Stromal cell of bone marrow (primary cell): Measurements from ENCODE around the gene ATG10.
A peak's percentile ranks its signal among the peaks of the same experiment; 100 is the strongest.
"Not testable (repeated sequence)": the region's sequence is repeated elsewhere in the genome, so short reads cannot be mapped to it uniquely, and the experiment has no call there.

Experiments used
- DNase-seq: peaks from one replicate; pipeline ENCODE4 v3.0.0-alpha.2; 2012; ENCODE audit warnings: low read depth

ATG10 gene

GRCh38 chr5:81982172-81982685 is 10.4 kb downstream of the ATG10 start:
- not testable (repeated sequence) for DNase-seq

DNA sequence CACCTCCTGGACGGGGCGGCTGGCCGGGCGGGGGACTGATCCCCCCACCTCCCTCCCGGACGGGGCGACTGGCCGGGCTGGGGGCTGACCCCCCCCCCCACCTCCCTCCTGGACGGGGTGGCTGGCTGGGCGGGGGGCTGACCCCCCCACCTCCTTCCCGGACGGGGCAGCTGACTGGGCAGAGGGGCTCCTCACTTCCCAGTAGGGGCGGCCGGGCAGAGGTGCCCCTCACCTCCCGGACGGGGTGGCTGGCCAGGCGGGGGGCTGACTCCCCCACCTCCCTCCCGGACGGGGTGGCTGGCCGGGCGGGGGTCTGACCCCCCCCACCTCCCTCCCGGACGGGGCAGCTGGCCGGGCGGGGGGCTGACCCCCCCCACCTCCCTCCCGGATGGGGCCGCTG is 11.3 kb downstream of the ATG10 start:
- DNase-seq: not testable (repeated sequence)

GRCh38 chr5:81983563-81983962 is 11.7 kb downstream of the ATG10 start:
- DNase-seq: not testable (repeated sequence)

DNA sequence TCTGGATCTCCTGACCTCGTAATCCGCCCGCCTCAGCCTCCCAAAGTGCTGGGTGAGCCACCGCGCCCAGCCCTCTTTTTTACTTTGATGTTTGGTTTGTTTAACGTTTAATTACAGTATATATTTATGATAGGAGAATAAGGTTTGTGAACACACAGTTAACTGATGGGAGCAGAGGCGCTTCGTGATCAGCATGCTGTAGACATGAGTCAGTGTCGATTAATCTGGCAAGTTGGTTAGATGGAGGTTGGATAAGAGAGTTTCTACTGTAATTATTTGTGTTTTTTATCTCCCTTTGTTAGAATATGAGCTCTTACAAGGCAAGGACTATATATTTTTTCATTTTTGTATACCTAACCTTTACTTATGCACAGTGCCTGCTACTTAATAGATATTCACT is 14.3 kb downstream of the ATG10 start:
- DNase-seq: no peak

- no peak for DNase-seq
Observed at GRCh38 chr5:81989204-81989603, 17.4 kb downstream of the ATG10 start.

DNA sequence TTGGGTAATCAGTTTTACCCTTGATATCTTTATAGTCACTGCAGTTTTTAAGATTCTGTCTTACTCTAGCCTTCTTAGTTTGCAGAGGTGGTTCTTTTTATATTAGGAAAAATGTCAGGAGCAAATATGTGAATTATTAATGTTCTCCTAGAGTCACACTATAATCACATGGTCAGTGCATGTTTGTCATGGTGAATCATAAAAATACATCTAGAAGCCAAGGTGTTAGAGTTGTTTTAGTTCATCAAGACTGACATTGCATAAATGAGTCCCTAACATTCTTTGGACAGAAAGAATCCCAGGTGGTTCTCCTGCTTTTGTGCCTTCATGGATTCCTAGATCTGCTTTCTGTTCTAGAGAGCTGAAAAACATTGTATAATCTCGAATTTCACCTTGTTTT is 22.9 kb downstream of the ATG10 start:
- no peak for DNase-seq

GRCh38 chr5:81995407-81995806 is 23.6 kb downstream of the ATG10 start:
- DNase-seq: no peak

DNA sequence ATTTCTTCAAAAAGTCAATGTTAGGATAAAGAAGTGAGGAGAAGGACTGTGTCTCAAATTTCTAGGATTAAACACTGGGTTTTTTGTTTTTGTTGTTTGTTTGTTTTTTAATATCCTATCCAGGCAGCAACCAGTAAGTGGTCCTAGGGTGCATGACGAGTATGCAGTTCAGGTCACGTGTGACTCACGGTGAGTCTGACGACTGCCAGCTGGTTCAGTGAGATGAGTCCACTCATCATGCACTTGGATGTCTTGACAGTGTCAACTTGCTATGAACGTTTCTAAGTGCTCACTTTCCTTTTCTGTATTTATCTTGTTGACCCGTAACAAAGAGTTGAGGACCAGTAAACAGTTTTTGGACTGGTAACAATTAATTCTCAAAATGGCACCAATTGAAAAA is 32.7 kb downstream of the ATG10 start:
- DNase-seq: peak; percentile 13

GRCh38 chr5:82009869-82010268 is 38.0 kb downstream of the ATG10 start:
- not testable (repeated sequence) for DNase-seq

GRCh38 chr5:82010696-82011095 is 38.9 kb downstream of the ATG10 start:
- DNase-seq: no peak

- peak; percentile 59 for DNase-seq
Observed at GRCh38 chr5:82011761-82012160, 39.9 kb downstream of the ATG10 start.

- not testable (repeated sequence) for DNase-seq
Observed at GRCh38 chr5:82014644-82015043, 42.8 kb downstream of the ATG10 start.

DNA sequence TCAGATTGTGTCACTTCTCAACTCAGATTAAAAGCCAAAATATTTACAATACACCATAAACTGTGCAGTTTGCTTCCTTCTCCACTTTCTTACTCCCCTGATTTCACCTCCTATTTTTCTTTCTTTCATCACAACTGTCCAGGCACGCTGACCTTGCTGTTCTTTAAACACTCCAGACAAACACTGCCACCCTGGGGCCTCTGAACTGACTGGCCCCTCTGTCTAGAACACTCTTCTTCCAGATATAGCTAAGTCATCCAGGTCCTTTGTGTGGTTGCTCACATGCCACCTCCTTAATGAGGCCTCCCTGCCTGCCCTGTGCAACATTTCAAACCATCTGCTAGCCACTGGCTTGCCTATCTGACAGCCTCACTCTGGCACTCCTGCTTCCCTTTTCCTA is 46.6 kb downstream of the ATG10 start:
- DNase-seq: no peak

DNA sequence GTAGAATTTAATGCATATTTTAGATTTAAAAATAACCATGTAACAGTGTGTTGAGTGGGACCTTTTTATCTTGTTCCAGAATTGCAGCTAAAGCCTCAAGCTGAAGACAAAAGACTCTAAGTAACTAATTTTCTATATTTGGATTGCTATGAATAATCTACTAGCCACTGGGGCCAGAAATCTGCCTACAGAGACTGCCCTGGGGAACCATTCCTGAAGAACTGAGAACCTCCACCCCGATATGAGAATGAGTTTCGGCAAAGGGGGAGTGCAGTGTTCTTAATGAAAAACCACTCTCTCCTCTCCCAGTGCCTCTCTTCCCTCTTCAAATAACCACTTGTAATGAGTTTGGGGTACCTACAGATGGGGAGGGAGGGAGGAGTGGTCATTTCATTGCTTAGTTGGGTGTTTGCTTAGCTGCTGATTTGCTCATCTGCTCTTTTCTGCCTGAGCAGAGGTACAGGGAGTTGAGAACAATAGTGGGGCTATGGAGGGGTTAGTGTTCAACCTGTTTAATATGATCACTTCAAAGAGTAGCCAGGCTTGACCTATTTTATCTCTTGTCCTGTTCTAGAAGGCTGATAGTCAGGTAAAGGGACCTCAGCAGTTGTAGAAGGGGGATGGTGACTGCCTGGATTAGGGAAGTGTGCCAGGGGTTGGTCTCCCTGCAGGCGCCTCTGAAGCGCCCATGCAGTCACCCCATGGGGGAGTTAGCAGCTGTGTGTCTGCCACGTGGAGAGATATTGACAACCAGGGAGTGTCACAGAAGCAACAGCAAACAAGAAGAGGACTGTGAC is 47.7 kb downstream of the ATG10 start:
- peak; percentile 1 for DNase-seq

DNA sequence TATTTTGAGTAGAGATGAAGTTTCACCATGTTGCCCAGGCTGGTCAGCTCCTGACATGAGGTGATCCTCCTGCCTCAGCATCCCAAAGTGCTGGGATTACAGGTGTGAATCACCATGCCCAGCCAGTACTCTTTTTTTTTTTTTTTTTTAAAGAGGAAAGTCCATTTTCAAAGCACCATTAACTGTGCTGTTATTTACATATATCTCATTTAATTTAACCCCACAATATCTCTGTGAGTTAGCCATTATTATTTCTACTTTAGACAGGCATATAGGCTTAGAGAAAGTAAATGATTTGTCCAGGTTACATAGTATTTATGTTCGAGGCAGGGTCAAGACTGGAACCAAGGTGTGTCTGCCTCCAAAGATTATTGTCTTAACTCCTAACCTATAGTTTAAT is 50.7 kb downstream of the ATG10 start:
- no peak for DNase-seq

GRCh38 chr5:82023644-82024043 is 51.8 kb downstream of the ATG10 start:
- no peak for DNase-seq

DNA sequence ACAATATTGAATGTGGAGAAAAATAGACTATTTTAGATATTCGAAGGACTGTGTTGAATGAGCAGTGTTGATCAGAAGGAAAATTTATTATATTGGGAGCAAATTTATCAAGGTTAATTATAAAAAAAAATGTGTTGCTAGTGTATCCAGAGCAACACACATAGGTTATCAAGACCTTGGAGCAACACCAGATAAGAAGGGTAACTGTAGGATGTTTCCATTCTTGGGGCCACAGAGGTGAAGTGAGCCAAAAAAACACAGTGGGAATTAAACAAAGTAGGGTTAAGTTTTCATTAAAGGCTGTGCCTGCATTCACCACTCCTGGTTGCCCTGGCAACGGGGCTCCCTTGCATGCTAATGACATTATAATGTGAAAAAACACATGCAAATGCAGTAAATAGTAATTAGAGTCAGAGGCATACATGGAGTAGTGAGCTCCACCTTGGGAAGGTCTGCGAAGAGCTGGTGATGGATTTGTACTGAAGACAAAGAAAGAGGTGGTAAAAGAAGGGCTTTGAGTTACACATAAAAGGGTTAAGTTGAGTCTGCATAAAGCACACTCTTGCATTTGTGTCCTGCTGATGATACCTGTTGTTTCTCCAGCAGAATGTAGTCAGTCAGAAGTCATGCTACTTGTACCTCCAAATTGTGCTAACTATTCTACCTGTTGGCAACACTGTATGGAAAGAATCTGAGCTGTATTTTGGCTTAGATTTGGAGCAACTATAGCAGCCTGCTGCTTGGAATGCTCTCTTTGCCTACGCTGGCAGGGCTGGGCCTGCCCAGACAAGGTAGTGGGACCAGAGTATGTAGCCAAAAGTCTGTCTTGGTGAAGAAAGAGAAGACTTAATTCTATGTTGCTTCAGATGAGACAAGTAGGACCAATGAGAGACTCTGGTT is 59.6 kb downstream of the ATG10 start:
- DNase-seq: no peak

DNA sequence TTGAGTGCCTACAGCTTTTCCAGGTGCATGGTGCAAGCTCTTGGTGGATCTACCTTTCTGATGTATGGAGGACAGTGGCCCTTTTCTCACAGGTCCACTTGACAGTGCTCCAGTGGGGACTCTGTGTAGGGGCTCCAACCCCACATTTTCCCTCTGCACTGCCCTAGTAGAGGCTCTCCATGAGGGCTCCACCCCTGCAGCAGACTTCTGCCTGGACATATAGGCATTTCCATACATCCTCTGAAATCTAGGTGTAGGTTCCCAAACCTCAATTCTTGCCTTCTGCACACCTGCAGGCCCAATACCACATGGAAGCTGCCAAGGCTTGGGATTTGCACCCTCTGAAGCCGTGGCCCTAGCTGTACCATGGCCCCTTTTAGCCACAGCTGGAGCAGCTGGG is 71.1 kb downstream of the ATG10 start:
- DNase-seq: not testable (repeated sequence)

DNA sequence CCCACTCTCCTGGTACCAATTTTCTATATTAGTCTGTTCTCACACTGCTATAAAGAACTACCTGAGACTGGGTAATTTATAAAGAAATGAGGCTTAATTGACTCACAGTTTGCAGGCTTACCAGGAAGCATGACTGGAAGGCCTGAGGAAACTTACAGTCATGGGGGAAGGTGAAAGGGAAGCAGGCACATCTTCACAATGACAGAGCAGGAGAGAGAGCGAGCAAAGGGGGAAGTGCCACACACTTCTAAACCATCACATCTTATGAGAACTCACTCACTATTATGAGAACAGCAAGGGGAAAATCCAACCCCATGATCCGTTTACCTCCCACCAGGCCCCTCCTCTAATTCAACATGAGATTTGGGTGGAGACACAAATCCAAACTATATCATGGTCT is 72.2 kb downstream of the ATG10 start:
- DNase-seq: no peak

DNA sequence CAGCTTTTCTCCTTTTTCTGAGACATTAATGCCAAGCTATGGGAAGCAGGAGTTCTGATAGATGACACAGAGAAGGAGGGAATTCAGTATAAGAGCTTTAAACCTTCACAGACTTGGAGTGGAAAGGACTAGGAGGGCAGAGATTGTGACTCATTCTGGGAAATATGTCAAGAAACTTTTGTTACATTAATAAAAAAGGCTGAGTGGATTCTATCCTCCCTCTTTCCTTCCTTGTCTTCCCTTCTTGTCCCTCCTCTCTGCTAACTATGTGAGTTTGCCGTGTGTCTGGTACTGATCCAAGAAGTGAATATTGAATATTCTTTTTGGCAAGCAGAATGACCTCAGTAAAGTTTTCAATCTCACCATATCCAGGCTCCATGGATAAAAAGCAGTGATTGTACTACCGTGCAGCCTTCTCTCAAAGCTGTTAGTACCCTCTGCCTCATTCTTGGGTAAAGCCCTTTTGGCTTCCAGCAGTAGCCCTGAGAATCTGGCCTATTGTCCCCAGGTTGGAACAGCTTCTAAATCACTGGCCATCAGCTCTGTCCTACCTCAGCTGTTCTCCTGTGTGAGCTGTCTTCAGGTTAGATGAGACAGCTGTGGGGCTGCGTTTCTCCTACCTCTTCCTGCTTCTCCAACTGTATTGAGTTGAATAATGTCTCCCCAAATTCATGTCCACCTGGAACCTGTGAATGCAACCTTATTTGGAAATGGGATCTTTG is 73.9 kb downstream of the ATG10 start:
- DNase-seq: peak; percentile 69

DNA sequence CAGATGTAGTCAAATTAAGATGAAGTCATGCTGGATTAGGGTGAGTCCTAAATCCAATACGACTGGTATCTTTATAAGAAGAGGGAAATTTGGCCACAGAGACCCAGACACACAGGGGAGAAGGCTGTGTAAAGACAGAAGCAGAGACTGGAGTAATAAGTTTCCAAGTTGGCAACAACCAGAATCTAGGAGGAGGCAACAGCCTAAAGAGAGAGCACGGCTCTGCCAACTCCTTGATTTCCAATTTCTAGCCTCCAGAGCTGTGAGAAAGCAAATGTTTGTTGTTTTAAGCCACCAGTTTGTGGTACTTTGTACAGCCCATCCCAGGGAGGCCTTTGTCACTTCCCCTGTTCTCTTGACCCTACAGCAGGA is 74.4 kb downstream of the ATG10 start:
- no peak for DNase-seq

DNA sequence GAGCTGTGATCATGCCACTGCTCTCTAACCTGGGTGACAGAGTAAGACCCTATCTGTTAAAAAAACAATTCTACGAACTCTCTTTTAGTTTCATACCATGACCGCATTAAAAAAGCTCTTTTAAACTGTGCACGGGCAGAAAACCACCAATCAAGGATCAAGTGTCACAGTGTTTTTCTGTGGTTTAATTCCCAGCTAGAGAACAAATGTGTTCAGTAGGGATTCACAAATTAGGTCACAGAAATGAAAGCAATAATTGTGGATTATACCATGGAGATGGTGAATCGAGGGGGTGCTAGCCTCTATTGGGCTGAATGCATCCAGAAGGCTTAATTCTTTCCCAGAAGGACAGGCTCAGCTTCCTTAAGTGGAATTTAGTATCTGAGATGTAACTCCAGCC is 79.1 kb downstream of the ATG10 start:
- DNase-seq: no peak
